HCT116 (cell line): Measurements from ENCODE around the gene P4HA2. TPM values are rescaled to one million over a fixed set of nuclear protein-coding genes. Genes with fewer than 3 reads are reported as not detected.

Experiments
- ATAC-seq: fragments of 200-7000 bp; cut with Tn5 transposase; 2 replicates; pipeline ENCODE4 v1.9.1; 2020; ENCODE audit warnings: mild to moderate bottlenecking, moderate library complexity
- BruUV-seq: library from RNA; stranded (reverse); fragments of 400-500 nt; replicated peaks from 2 replicates; lab custom pipeline; 2021; lab: Mats Ljungman, UMichigan
- CTCF ChIA-PET: fragments of 300-600 bp; sonication (Branson Sonifier 250); formaldehyde crosslinking; loops from one replicate; lab custom pipeline; 2021; ENCODE audit warnings: antibody characterized with exemption; lab: Charles Lee
- POLR2A ChIA-PET: fragments of 300-600, 350-600 bp; sonication (Branson Sonifier 250); formaldehyde crosslinking; loops from one replicate; lab custom pipeline; 2021; ENCODE audit warnings: antibody characterized with exemption; lab: Charles Lee
- RAD21 ChIA-PET, 2 experiments: fragments of 300-600 bp; sonication (Branson Sonifier 250); formaldehyde crosslinking; loops; one replicate each; lab custom pipeline; 2023; ENCODE audit warnings: low total read pairs in 2 of 2; ENCODE audit not compliant: uncharacterized antibody in 2 of 2, unreplicated experiment in 2 of 2, low non-redundant PET in 1 of 2; lab: Charles Lee
- DNase-seq: peaks from one replicate; pipeline ENCODE4 v3.0.0-alpha.2; 2010; ENCODE audit warnings: low read depth, low spot score
- H2AFZ ChIP-seq: fragments of 200-600 bp; shearing (Covaris generic), sonication (generic); 2 replicates; pipeline ENCODE4 v1.6.1; 2017; ENCODE audit warnings: low read depth, mixed run types, mixed read lengths, antibody characterized with exemption, low read length; ENCODE audit not compliant: poor library complexity, severe bottlenecking
- H3K27ac ChIP-seq: 2 replicates; pipeline ENCODE4 v1.5.1; 2012; ENCODE audit warnings: low read depth, low read length
- H3K27me3 ChIP-seq: fragments of 200-600 bp; sonication (generic); 2 replicates; pipeline ENCODE4 v1.6.1; 2016; ENCODE audit warnings: mixed run types, low read length, mixed read lengths; ENCODE audit not compliant: insufficient read depth
- H3K36me3 ChIP-seq, 2 experiments: fragments of 200-500 bp in 1 of 2; fragments of 200-600 bp in 1 of 2; sonication (Bioruptor generic) in 1 of 2; sonication (generic) in 1 of 2; 2 replicates each; pipeline versions ENCODE4 v1.5.1 to v1.6.1; 2014 to 2016; ENCODE audit warnings: low read length in 2 of 2, inconsistent platforms in 1 of 2, mixed read lengths in 1 of 2, mixed run types in 1 of 2; ENCODE audit not compliant: insufficient read depth in 2 of 2, control insufficient read depth in 1 of 2
- H3K4me1 ChIP-seq, 2 experiments: fragments of 200-600 bp in 1 of 2; sonication (generic) in 1 of 2; 2 replicates each; pipeline versions ENCODE4 v1.5.1 to v1.6.1; 2012 to 2017; ENCODE audit warnings: low read length in 2 of 2, inconsistent platforms in 1 of 2, mild to moderate bottlenecking in 1 of 2, mixed read lengths in 1 of 2, mixed run types in 1 of 2, moderate library complexity in 1 of 2; ENCODE audit not compliant: insufficient read depth in 2 of 2, control insufficient read depth in 1 of 2
- H3K4me2 ChIP-seq: fragments of 200-600 bp; sonication (generic); 2 replicates; pipeline ENCODE4 v1.6.1; 2017; ENCODE audit warnings: mixed run types, low read length, mixed read lengths
- H3K4me3 ChIP-seq, 2 experiments: fragments of 200-600 bp in 1 of 2; sonication (generic) in 1 of 2; replicated peaks in 1 of 2; 2 replicates each; pipeline ENCODE4 v1.5.1; 2011 to 2016; ENCODE audit warnings: low read length in 2 of 2, control low read depth in 1 of 2, low read depth in 1 of 2, mild to moderate bottlenecking in 1 of 2, mixed read lengths in 1 of 2, mixed run types in 1 of 2
- H3K79me2 ChIP-seq: fragments of 200-600 bp; sonication (generic); 2 replicates; pipeline ENCODE4 v1.6.1; 2017; ENCODE audit warnings: mild to moderate bottlenecking, mixed run types, low read length, moderate library complexity, mixed read lengths; ENCODE audit not compliant: insufficient read depth
- H3K9ac ChIP-seq: fragments of 200-600 bp; sonication (generic); 2 replicates; pipeline ENCODE4 v1.6.1; 2016; ENCODE audit warnings: low read length, mixed read lengths
- H3K9me2 ChIP-seq: fragments of 200-600 bp; sonication (generic), shearing (Covaris generic); 2 replicates; pipeline ENCODE4 v1.6.1; 2017; ENCODE audit warnings: mixed run types, mild to moderate bottlenecking, moderate library complexity; ENCODE audit not compliant: insufficient read depth
- H3K9me3 ChIP-seq, 2 experiments: fragments of 200-500 bp in 1 of 2; fragments of 200-600 bp in 1 of 2; sonication (Bioruptor generic) in 1 of 2; sonication (generic) in 1 of 2; 2 replicates each; pipeline ENCODE4 v1.6.1; 2014 to 2017; ENCODE audit warnings: low read length in 2 of 2, mixed read lengths in 2 of 2, inconsistent platforms in 1 of 2, low read depth in 1 of 2, mild to moderate bottlenecking in 1 of 2, mixed run types in 1 of 2, moderate library complexity in 1 of 2; ENCODE audit not compliant: control insufficient read depth in 1 of 2, insufficient read depth in 1 of 2
- H4K20me1 ChIP-seq: fragments of 200-600 bp; sonication (generic), shearing (Covaris generic); 2 replicates; pipeline ENCODE4 v1.6.1; 2017; ENCODE audit warnings: mixed run types, mild to moderate bottlenecking, moderate library complexity; ENCODE audit not compliant: insufficient read depth
- CBX3 ChIP-seq: IDR thresholded peaks from 2 replicates; pipeline ENCODE4 v1.6.1; 2012; ENCODE audit warnings: low read depth
- EGR1 ChIP-seq: IDR thresholded peaks from 2 replicates; pipeline ENCODE4 v1.6.1; 2012; ENCODE audit warnings: low read depth
- ELF1 ChIP-seq: IDR thresholded peaks from 2 replicates; pipeline ENCODE4 v1.6.1; 2012; ENCODE audit warnings: low read depth, borderline replicate concordance
- EZH2 ChIP-seq: fragments of 200-600 bp; sonication (generic); IDR thresholded peaks from 2 replicates; pipeline ENCODE4 v1.6.1; 2017; ENCODE audit warnings: antibody characterized with exemption, mixed run types
- EZH2phosphoT487 ChIP-seq: fragments of 200-600 bp; IDR thresholded peaks from 2 replicates; pipeline ENCODE4 v1.6.1; 2018; ENCODE audit warnings: antibody characterized with exemption, borderline replicate concordance
- FOSL1 ChIP-seq: IDR thresholded peaks from 2 replicates; pipeline ENCODE4 v1.6.1; 2012; ENCODE audit warnings: low read depth
- POLR2AphosphoS5 ChIP-seq: IDR thresholded peaks from 2 replicates; pipeline ENCODE4 v1.6.1; 2011; ENCODE audit warnings: mild to moderate bottlenecking, low read depth, low read length, moderate library complexity
- RAD21 ChIP-seq: IDR thresholded peaks from 2 replicates; pipeline ENCODE4 v1.6.1; 2012; ENCODE audit warnings: low read depth, mild to moderate bottlenecking
- SP1 ChIP-seq: IDR thresholded peaks from 2 replicates; pipeline ENCODE4 v1.6.1; 2012; ENCODE audit warnings: low read depth
- TCF7L2 ChIP-seq: IDR thresholded peaks from 2 replicates; pipeline ENCODE4 v1.7.0; 2011; ENCODE audit warnings: borderline replicate concordance, inconsistent platforms; ENCODE audit not compliant: insufficient read depth, insufficient read length; ENCODE audit errors: extremely low read depth
- YY1 ChIP-seq: IDR thresholded peaks from 2 replicates; pipeline ENCODE4 v1.6.1; 2011; ENCODE audit warnings: low read length, low read depth, moderate library complexity, mild to moderate bottlenecking; ENCODE audit not compliant: insufficient replicate concordance; ENCODE audit errors: extremely low read depth
- ZFX ChIP-seq: fragments of 450-650 bp; IDR thresholded peaks from 2 replicates; pipeline ENCODE4 v1.6.1; 2017
- ZNF274 ChIP-seq: fragments of 200-500 bp; sonication (Bioruptor generic); IDR thresholded peaks from 2 replicates; pipeline ENCODE4 v1.6.1; 2014; ENCODE audit warnings: mild to moderate bottlenecking, low read depth, low read length, inconsistent platforms
- intact Hi-C: fragments of 100-400 bp; cut with micrococcal nuclease; formaldehyde crosslinking; loops from 2 replicates; pipeline ENCODE4 v1.10.0; 2022
- total RNA-seq: library from RNA; stranded (reverse); gene quantifications from one replicate; pipeline ENCODE4 v1.2.1, GENCODE V29; 2021; ENCODE audit not compliant: unreplicated experiment
- TF ChIP-seq, protein P1 (sequence below): IDR thresholded peaks from 2 replicates; pipeline ENCODE4 v1.6.1; 2012; ENCODE audit warnings: low read depth
- TF ChIP-seq, protein P2 (sequence below): IDR thresholded peaks from 2 replicates; pipeline ENCODE4 v1.6.1; 2012

P4HA2 gene
- total RNA-seq, 1 experiment from 2014 or later: 29.0 TPM

DNA sequence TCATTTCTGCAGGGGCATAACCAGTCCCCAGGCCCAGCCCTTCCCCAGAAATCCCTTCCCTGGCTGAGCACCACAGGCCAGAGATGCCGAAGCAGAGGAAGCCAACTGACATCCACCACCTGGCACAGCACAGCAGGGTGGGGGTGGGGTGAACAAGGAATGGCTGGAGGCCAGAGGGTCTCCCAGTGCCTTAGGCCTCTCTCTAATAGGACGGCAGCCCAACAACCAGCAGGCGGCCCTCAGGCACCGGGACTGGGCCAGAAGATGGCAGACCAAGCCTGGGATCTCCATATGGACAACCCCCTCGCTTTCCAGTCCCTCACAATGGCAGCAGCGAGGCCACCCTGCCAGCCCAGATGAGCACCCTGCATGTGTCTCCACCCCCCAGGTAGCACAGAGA, 43.1 kb upstream of the P4HA2 start:
- CTCF ChIA-PET: no interaction called here
- H3K27ac ChIP-seq: no peak overlapping the region
- POLR2A ChIA-PET: no interaction called here
- RAD21 ChIA-PET: no interaction called here
- no peaks in the 10 kb centered on the region for H3K79me2 ChIP-seq
- no peak overlapping the region for H3K9ac ChIP-seq
- H3K27me3 ChIP-seq: no peaks in the 10 kb centered on the region
- H3K4me3 ChIP-seq: no peak overlapping the region
- TF ChIP-seq EGR1 (no peak), YY1 (no peak), FOSL1 (no peak), ZNF274 (no peak), SP1 (no peak)
- TF ChIP-seq, protein P1, sequence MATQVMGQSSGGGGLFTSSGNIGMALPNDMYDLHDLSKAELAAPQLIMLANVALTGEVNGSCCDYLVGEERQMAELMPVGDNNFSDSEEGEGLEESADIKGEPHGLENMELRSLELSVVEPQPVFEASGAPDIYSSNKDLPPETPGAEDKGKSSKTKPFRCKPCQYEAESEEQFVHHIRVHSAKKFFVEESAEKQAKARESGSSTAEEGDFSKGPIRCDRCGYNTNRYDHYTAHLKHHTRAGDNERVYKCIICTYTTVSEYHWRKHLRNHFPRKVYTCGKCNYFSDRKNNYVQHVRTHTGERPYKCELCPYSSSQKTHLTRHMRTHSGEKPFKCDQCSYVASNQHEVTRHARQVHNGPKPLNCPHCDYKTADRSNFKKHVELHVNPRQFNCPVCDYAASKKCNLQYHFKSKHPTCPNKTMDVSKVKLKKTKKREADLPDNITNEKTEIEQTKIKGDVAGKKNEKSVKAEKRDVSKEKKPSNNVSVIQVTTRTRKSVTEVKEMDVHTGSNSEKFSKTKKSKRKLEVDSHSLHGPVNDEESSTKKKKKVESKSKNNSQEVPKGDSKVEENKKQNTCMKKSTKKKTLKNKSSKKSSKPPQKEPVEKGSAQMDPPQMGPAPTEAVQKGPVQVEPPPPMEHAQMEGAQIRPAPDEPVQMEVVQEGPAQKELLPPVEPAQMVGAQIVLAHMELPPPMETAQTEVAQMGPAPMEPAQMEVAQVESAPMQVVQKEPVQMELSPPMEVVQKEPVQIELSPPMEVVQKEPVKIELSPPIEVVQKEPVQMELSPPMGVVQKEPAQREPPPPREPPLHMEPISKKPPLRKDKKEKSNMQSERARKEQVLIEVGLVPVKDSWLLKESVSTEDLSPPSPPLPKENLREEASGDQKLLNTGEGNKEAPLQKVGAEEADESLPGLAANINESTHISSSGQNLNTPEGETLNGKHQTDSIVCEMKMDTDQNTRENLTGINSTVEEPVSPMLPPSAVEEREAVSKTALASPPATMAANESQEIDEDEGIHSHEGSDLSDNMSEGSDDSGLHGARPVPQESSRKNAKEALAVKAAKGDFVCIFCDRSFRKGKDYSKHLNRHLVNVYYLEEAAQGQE: no peak
- no peak overlapping the region for H3K4me2 ChIP-seq
- no peaks in the 10 kb centered on the region for H3K36me3 ChIP-seq
- peaks cover 0 to 16% of the 10 kb centered on the region in 2 experiments; a peak in 3 of 4 replicates for H3K4me1 ChIP-seq
- H4K20me1 ChIP-seq: no peaks in the 10 kb centered on the region
- no peak for DNase-seq
- H3K9me3 ChIP-seq: no peaks in the 10 kb centered on the region
- intact Hi-C loops: loop anchor here (10.0 kb wide), 1 partner anchor 206 kb away; the partner anchor contains the start of gene IL3
- no TSS peak for BruUV-seq
- no peaks in the 10 kb centered on the region for H3K9me2 ChIP-seq
- H2AFZ ChIP-seq: no peak overlapping the region
- no peak for ATAC-seq

DNA sequence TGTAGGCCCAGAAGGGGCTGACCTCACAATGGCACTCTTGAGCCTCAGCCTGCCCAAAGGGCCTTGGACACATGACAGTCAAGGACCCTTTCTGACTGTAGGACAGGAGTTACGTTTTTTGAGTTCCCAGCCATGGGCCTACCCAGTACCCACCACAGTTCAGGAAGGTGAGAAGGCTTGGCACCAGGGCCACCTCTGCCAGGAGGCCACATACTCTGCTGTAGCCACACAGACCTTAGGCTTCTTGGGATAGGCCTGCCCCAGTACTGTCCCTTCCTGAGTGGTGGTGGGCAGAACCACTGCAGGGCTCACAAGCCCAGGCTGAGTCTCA, 42.6 kb upstream of the P4HA2 start:
- Histone ChIP-seq H3K9me3 (no peaks in the 10 kb centered on the region), H3K4me1 (peaks cover 0 to 20% of the 10 kb centered on the region in 2 experiments; a peak in 3 of 4 replicates), H3K4me2 (no peak overlapping the region), H3K27ac (no peak overlapping the region), H3K4me3 (no peak overlapping the region)
- ChIA-PET RAD21 (no interaction called here), POLR2A (no interaction called here), CTCF (no interaction called here)
- TF ChIP-seq POLR2AphosphoS5 (no peak), EZH2phosphoT487 (no peak), CBX3 (no peak), TCF7L2 (no peak), ZNF274 (no peak), RAD21 (no peak), YY1 (no peak), ELF1 (no peak), ZFX (no peak), EZH2 (no peak)
- TF ChIP-seq, protein P2, sequence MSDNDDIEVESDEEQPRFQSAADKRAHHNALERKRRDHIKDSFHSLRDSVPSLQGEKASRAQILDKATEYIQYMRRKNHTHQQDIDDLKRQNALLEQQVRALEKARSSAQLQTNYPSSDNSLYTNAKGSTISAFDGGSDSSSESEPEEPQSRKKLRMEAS: no peak
- TF ChIP-seq, all 23 proteins: peak for 0
- H3K9ac ChIP-seq: no peak overlapping the region
- intact Hi-C loops: loop anchor here (10.0 kb wide), 1 partner anchor 205 kb away; the partner anchor contains the start of gene IL3
- H2AFZ ChIP-seq: no peak overlapping the region
- no peak for ATAC-seq
- no peaks in the 10 kb centered on the region for H4K20me1 ChIP-seq
- H3K36me3 ChIP-seq: no peaks in the 10 kb centered on the region
- no peaks in the 10 kb centered on the region for H3K27me3 ChIP-seq
- no TSS peak for BruUV-seq
- no peaks in the 10 kb centered on the region for H3K79me2 ChIP-seq
- DNase-seq: no peak
- H3K9me2 ChIP-seq: no peaks in the 10 kb centered on the region
